IMR-90 (cell line): Measurements from ENCODE around the gene PRKAG2. TPM values are rescaled to one million over a fixed set of nuclear protein-coding genes. Genes with fewer than 3 reads are reported as not detected.

ENCODE experiments used
- ATAC-seq: fragments of 200-7000 bp; cut with Tn5 transposase; 2 replicates; pipeline ENCODE4 v1.9.1; 2020; ENCODE audit warnings: low read depth, mild to moderate bottlenecking, moderate library complexity
- BruUV-seq: library from RNA; stranded (reverse); fragments of 400-500 nt; replicated peaks from 2 replicates; lab custom pipeline; 2021; lab: Mats Ljungman, UMichigan
- CTCF ChIA-PET: fragments of 300-600 bp; formaldehyde crosslinking; extraction: SDS; loops from one replicate; lab custom pipeline; 2021; ENCODE audit warnings: antibody characterized with exemption; lab: Yijun Ruan, JAX
- POLR2A ChIA-PET: fragments of 300-600 bp; sonication (Branson Sonifier 250); formaldehyde crosslinking; loops from one replicate; lab custom pipeline; 2022; ENCODE audit warnings: antibody characterized with exemption; ENCODE audit not compliant: unreplicated experiment; lab: Charles Lee
- DNase-seq: peaks from one replicate; pipeline ENCODE4 v3.0.0; 2013
- H2AFZ ChIP-seq: replicated peaks from 2 replicates; pipeline ENCODE3; 2013; ENCODE audit warnings: low read length, mild to moderate bottlenecking; ENCODE audit not compliant: poor library complexity
- H2AK5ac ChIP-seq: 2 replicates; pipeline ENCODE4 v1.6.1; 2013; ENCODE audit warnings: low read depth, low read length, inconsistent platforms
- H2AK9ac ChIP-seq: replicated peaks from 2 replicates; pipeline ENCODE3; 2013; ENCODE audit warnings: mild to moderate bottlenecking, low read depth, low read length, moderate library complexity; ENCODE audit not compliant: poor library complexity
- H2BK120ac ChIP-seq: 2 replicates; pipeline ENCODE4 v1.6.1; 2013; ENCODE audit warnings: low read depth, low read length, inconsistent platforms
- H2BK15ac ChIP-seq: 3 replicates; pipeline ENCODE4 v1.6.1; 2013; ENCODE audit warnings: low read depth, low read length, inconsistent platforms
- H2BK20ac ChIP-seq: 2 replicates; pipeline ENCODE4 v1.6.1; 2013; ENCODE audit warnings: low read depth, mild to moderate bottlenecking, inconsistent platforms, low read length, moderate library complexity
- H2BK5ac ChIP-seq: 2 replicates; pipeline ENCODE4 v1.6.1; 2013; ENCODE audit warnings: mild to moderate bottlenecking, low read depth, low read length, inconsistent platforms; ENCODE audit not compliant: poor library complexity, severe bottlenecking
- H3K14ac ChIP-seq: replicated peaks from 2 replicates; pipeline ENCODE4 v1.6.1; 2013; ENCODE audit warnings: low read depth, low read length, inconsistent platforms
- H3K18ac ChIP-seq: 2 replicates; pipeline ENCODE4 v1.6.1; 2013; ENCODE audit warnings: low read depth, low read length, control low read depth
- H3K23ac ChIP-seq: 2 replicates; pipeline ENCODE4 v1.6.1; 2013; ENCODE audit warnings: low read depth, low read length, inconsistent platforms
- H3K27ac ChIP-seq: 2 replicates; pipeline ENCODE4 v1.5.1; 2013; ENCODE audit warnings: mild to moderate bottlenecking, control low read depth, low read length; ENCODE audit not compliant: insufficient read depth
- H3K27me3 ChIP-seq: 2 replicates; pipeline ENCODE4 v1.6.1; 2013; ENCODE audit warnings: low read length; ENCODE audit not compliant: control insufficient read depth, insufficient read depth
- H3K36me3 ChIP-seq: 2 replicates; pipeline ENCODE4 v1.6.1; 2013; ENCODE audit warnings: low read length, mixed read lengths; ENCODE audit not compliant: control insufficient read depth, insufficient read depth
- H3K4ac ChIP-seq: 2 replicates; pipeline ENCODE4 v1.6.1; 2013; ENCODE audit warnings: low read depth, low read length, inconsistent platforms
- H3K4me1 ChIP-seq: 2 replicates; pipeline ENCODE4 v1.6.1; 2013; ENCODE audit warnings: low read length, mixed read lengths; ENCODE audit not compliant: control insufficient read depth, insufficient read depth
- H3K4me2 ChIP-seq: 2 replicates; pipeline ENCODE4 v1.6.1; 2013; ENCODE audit warnings: low read depth, mild to moderate bottlenecking, control low read depth, low read length, moderate library complexity
- H3K4me3 ChIP-seq: 2 replicates; pipeline ENCODE4 v1.5.1; 2013; ENCODE audit warnings: low read depth, mild to moderate bottlenecking, control low read depth, low read length, moderate library complexity; ENCODE audit not compliant: insufficient read depth
- H3K56ac ChIP-seq: 2 replicates; pipeline ENCODE4 v1.6.1; 2013; ENCODE audit warnings: low read length, inconsistent platforms; ENCODE audit not compliant: insufficient read depth; ENCODE audit errors: extremely low read depth
- H3K79me1 ChIP-seq, 2 experiments: 2 replicates each; pipeline ENCODE4 v1.6.1; 2013; ENCODE audit warnings: low read length in 2 of 2, inconsistent platforms in 1 of 2, low read depth in 1 of 2
- H3K9ac ChIP-seq: 2 replicates; pipeline ENCODE4 v1.6.1; 2013; ENCODE audit warnings: low read depth, low read length, control low read depth
- H3K9me1 ChIP-seq: 2 replicates; pipeline ENCODE4 v1.6.1; 2013; ENCODE audit warnings: low read length, inconsistent platforms; ENCODE audit not compliant: insufficient read depth
- H3K9me3 ChIP-seq: 2 replicates; pipeline ENCODE4 v1.6.1; 2013; ENCODE audit warnings: low read length; ENCODE audit not compliant: control insufficient read depth, insufficient read depth
- H4K20me1 ChIP-seq: 2 replicates; pipeline ENCODE4 v1.6.1; 2013; ENCODE audit warnings: low read length, inconsistent platforms; ENCODE audit not compliant: insufficient read depth
- H4K5ac ChIP-seq: 2 replicates; pipeline ENCODE4 v1.6.1; 2013; ENCODE audit warnings: mild to moderate bottlenecking, low read depth, low read length, control low read depth
- H4K8ac ChIP-seq, 2 experiments: 2 replicates each; pipeline ENCODE4 v1.6.1; 2013; ENCODE audit warnings: low read depth in 2 of 2, low read length in 2 of 2, control low read depth in 1 of 2, inconsistent platforms in 1 of 2
- H4K91ac ChIP-seq: 2 replicates; pipeline ENCODE4 v1.6.1; 2013; ENCODE audit warnings: low read depth, low read length, inconsistent platforms; ENCODE audit not compliant: insufficient read depth
- BHLHE40 ChIP-seq: fragments of 150-350 bp; IDR thresholded peaks from 2 replicates; pipeline ENCODE4 v1.6.1; 2016; ENCODE audit warnings: mild to moderate bottlenecking, low read depth, low read length
- CEBPB ChIP-seq: IDR thresholded peaks from 2 replicates; pipeline ENCODE4 v1.6.1; 2012; ENCODE audit warnings: low read depth, low read length, improper control_type of control experiment
- CHD1 ChIP-seq: IDR thresholded peaks from 2 replicates; pipeline ENCODE4 v1.6.1; 2012; ENCODE audit warnings: low read depth, low read length, improper control_type of control experiment
- CTCF ChIP-seq: conservative IDR thresholded peaks from 2 replicates; pipeline ENCODE4 v1.5.1; 2012; ENCODE audit warnings: mild to moderate bottlenecking, low read depth, low read length, improper control_type of control experiment
- ELK1 ChIP-seq: fragments of 150-350 bp; IDR thresholded peaks from 2 replicates; pipeline ENCODE4 v1.6.1; 2016; ENCODE audit warnings: low read depth, mild to moderate bottlenecking, low read length, moderate library complexity, borderline replicate concordance
- FOS ChIP-seq: fragments of 150-350 bp; IDR thresholded peaks from 2 replicates; pipeline ENCODE4 v1.6.1; 2016; ENCODE audit warnings: low read depth, low read length
- MAFK ChIP-seq: IDR thresholded peaks from 2 replicates; pipeline ENCODE4 v1.6.1; 2012; ENCODE audit warnings: low read depth, low read length, improper control_type of control experiment
- MAZ ChIP-seq: IDR thresholded peaks from 2 replicates; pipeline ENCODE4 v1.6.1; 2012; ENCODE audit warnings: low read depth, mild to moderate bottlenecking, low read length, improper control_type of control experiment, moderate library complexity, borderline replicate concordance
- MXI1 ChIP-seq: IDR thresholded peaks from 2 replicates; pipeline ENCODE4 v1.6.1; 2012; ENCODE audit warnings: low read depth, mild to moderate bottlenecking, low read length, moderate library complexity, borderline replicate concordance
- NFE2L2 ChIP-seq: fragments of 150-350 bp; IDR thresholded peaks from 2 replicates; pipeline ENCODE4 v1.6.1; 2016; ENCODE audit warnings: low read depth, mild to moderate bottlenecking, low read length
- POLR2A ChIP-seq: IDR thresholded peaks from 2 replicates; pipeline ENCODE4 v1.6.1; 2012; ENCODE audit warnings: mild to moderate bottlenecking, low read depth, low read length
- RCOR1 ChIP-seq: IDR thresholded peaks from 2 replicates; pipeline ENCODE4 v1.6.1; 2012; ENCODE audit warnings: mild to moderate bottlenecking, low read length, improper control_type of control experiment; ENCODE audit not compliant: insufficient replicate concordance
- RFX5 ChIP-seq: IDR thresholded peaks from 2 replicates; pipeline ENCODE4 v1.8.0; 2012; ENCODE audit warnings: low read depth, mild to moderate bottlenecking, low read length, moderate library complexity
- SMC3 ChIP-seq: fragments of 150-350 bp; IDR thresholded peaks from 2 replicates; pipeline ENCODE4 v1.6.1; 2016; ENCODE audit warnings: low read depth, mild to moderate bottlenecking, antibody characterized with exemption, low read length, moderate library complexity
- USF2 ChIP-seq: fragments of 150-350 bp; IDR thresholded peaks from 2 replicates; pipeline ENCODE4 v1.6.1; 2017; ENCODE audit warnings: mild to moderate bottlenecking, antibody characterized with exemption, low read length, low read depth
- WGBS, 2 experiments: methylation state at CpG; one replicate each; pipeline versions ENCODE4 v1.1.5 to v1.1.7; 2013; ENCODE audit warnings: missing lambda C conversion rate in 2 of 2; ENCODE audit not compliant: insufficient read length in 1 of 2; ENCODE audit errors: extremely low coverage in 2 of 2; 5-methylcytosine and 5-hydroxymethylcytosine counted together
- dilution Hi-C: fragments of 300-500 bp; cut with HindIII; formaldehyde crosslinking; loops from one replicate; pipeline ENCODE4 v1.14.3; 2018; ENCODE audit warnings: low sequenced_read_pairs; ENCODE audit not compliant: unreplicated experiment
- in situ Hi-C: fragments of 300-500 bp; cut with MboI; formaldehyde crosslinking; loops from 3 replicates; pipeline ENCODE4 v1.14.3; 2019; ENCODE audit warnings: low sequenced_read_pairs, inconsistent platforms, mixed read lengths
- intact Hi-C: fragments of 100-400 bp; cut with micrococcal nuclease; formaldehyde crosslinking; loops from 2 replicates; pipeline ENCODE4 v1.10.0; 2022
- polyA plus RNA-seq, 3 experiments: library from polyadenylated mRNA; depleted of rRNA; stranded (reverse); fragments of >200 nt; gene quantifications; 2 replicates each; pipeline ENCODE4 v1.2.3, GENCODE V29; 2012; ENCODE audit warnings: low replicate concordance in 1 of 3
- total RNA-seq: library from RNA; depleted of rRNA; stranded (reverse); fragments of >200 nt; gene quantifications from 2 replicates; pipeline ENCODE4 v1.2.3, GENCODE V29; 2012

The PRKAG2 gene
- total and polyA plus RNA-seq, 2 of the 4 experiments (the other 2 are of a cell fraction), result 15.4 to 21.6 TPM

GRCh38 chr7:151720280-151720679, 156.6 kb downstream of the PRKAG2 start:
- no peak overlapping the region for H4K91ac ChIP-seq
- 0 out of 4 replicates have a peak, but pooled peaks cover 0 to 3% of the 10 kb centered on the region in 2 experiments for H3K79me1 ChIP-seq
- no peak overlapping the region for H3K4me2 ChIP-seq
- H2BK20ac ChIP-seq, result no peak overlapping the region
- H3K9me3 ChIP-seq, result peaks cover 5% of the 10 kb centered on the region; the same call in 1 of the 2 replicates
- CTCF ChIA-PET, result no interaction called here
- no peak overlapping the region for H2BK15ac ChIP-seq
- no peak overlapping the region for H3K4me3 ChIP-seq
- no peaks in the 10 kb centered on the region for H3K4me1 ChIP-seq
- dilution Hi-C loops (no loop called here), in situ Hi-C loops (no loop called here), intact Hi-C loops (no loop called here)
- H4K5ac ChIP-seq, result no peak overlapping the region
- no peak overlapping the region for H3K4ac ChIP-seq
- WGBS, 2 experiments, result no CpG with 5 or more reads among the region's 5 CpGs
- no peaks in the 10 kb centered on the region for H4K20me1 ChIP-seq
- no peaks in the 10 kb centered on the region for H3K9me1 ChIP-seq
- H2AFZ ChIP-seq, result no peak overlapping the region
- no peak overlapping the region for H3K23ac ChIP-seq
- POLR2A ChIA-PET, result no interaction called here
- H2BK120ac ChIP-seq, result no peak overlapping the region
- ATAC-seq (no peak), DNase-seq (no peak)
- no peak overlapping the region for H4K8ac ChIP-seq
- H3K18ac ChIP-seq, result no peak overlapping the region
- no peak overlapping the region for H3K27ac ChIP-seq
- no peak for TF ChIP-seq MAFK
- TF ChIP-seq POLR2A, result no peak
- no peak for TF ChIP-seq RCOR1
- no peak for TF ChIP-seq CHD1
- TF ChIP-seq MXI1, result no peak
- no peak for TF ChIP-seq ELK1
- TF ChIP-seq FOS, result no peak
- no peak for TF ChIP-seq RFX5
- TF ChIP-seq USF2, result no peak
- no peak for TF ChIP-seq CTCF
- no peak for TF ChIP-seq NFE2L2
- no peak for TF ChIP-seq BHLHE40
- no peak for TF ChIP-seq MAZ
- no peak for TF ChIP-seq CEBPB
- no peak for TF ChIP-seq SMC3
- H3K9ac ChIP-seq, result no peak overlapping the region
- H2AK5ac ChIP-seq, result no peak overlapping the region
- BruUV-seq, result no TSS peak
- H3K56ac ChIP-seq, result no peak overlapping the region
- H3K14ac ChIP-seq, result no peak overlapping the region
- H2BK5ac ChIP-seq, result no peak overlapping the region
- no peaks in the 10 kb centered on the region for H3K27me3 ChIP-seq
- no peaks in the 10 kb centered on the region for H3K36me3 ChIP-seq
- no peak overlapping the region for H2AK9ac ChIP-seq
